GM21526 (cell line): Measurements from ENCODE around the gene ENTPD3.

Source experiments
- ATAC-seq: cut with Tn5 transposase; IDR thresholded peaks from one replicate; pipeline ENCODE4 v1.9.1; 2021; ENCODE audit warnings: moderate library complexity; ENCODE audit not compliant: unreplicated experiment, low FRiP score

ENTPD3 gene, protein sequence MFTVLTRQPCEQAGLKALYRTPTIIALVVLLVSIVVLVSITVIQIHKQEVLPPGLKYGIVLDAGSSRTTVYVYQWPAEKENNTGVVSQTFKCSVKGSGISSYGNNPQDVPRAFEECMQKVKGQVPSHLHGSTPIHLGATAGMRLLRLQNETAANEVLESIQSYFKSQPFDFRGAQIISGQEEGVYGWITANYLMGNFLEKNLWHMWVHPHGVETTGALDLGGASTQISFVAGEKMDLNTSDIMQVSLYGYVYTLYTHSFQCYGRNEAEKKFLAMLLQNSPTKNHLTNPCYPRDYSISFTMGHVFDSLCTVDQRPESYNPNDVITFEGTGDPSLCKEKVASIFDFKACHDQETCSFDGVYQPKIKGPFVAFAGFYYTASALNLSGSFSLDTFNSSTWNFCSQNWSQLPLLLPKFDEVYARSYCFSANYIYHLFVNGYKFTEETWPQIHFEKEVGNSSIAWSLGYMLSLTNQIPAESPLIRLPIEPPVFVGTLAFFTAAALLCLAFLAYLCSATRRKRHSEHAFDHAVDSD

DNA sequence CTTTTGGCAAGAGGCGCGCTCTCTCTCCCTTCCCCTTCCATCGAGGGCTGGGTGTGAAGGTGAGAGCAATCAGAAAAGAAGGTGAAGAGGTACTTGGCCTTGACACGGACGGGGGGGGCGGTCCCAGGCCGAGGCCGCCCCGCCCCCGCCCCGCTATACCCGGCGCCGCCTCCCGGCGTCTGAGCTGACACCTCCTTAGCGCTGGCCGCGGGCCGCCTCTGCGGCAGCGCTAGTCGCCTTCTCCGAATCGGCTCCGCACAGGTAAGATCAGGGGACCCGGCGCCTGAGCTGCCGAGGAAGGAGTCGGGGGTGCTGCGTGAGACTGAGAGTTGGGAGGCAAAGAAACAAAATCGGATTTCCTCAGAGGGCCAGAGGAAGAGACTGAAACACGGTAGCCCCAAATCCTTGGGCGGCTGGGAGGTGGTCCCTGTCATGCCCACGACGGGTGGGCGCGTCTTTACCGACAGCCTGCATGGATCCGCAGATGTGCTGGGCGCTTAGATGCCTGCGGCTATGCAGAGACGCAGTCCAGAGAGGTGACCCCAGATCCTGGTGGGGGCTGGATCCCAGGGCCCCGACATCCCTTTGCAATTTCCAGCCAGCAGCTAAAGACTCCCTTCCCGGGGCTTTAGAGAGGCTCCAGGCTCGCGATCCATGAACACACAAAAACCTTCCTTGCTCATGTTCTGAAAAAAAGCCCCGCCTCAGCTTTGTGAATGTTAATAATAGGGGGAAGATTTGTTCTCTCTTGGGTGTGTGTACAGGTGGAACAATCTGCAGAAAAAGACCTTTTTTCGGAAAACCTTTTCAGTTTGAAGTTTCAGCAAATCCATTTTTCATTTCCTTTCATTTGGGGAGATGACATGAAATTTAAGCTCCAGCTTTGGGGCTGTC, at the start of gene ENTPD3:
TSS of gene ENTPD3 (plus strand) at position 184 of the 894 bp plus-strand sequence. CDS start 874 bp downstream, outside the sequence.
- no peak for ATAC-seq

DNA sequence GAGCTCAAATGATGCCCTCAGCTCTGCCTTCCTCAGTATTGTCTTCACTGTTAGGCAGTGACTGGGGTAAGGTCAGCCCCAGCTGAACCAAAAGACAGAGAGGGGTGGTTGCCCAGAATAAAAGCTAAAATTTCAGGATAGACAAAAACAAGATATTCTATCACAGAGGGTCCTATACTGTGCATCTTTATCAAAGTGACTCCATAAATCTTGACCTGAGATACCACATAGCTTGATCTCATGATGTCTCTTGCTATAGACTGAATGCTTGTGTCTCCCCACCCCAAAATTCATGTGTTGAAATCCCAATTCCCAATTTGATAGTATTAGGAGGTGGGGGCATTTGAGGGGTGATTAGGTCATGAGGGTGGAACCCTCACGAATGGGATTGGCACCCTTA, 47.1 kb upstream of the ENTPD3 start:
- ATAC-seq = no peak

DNA sequence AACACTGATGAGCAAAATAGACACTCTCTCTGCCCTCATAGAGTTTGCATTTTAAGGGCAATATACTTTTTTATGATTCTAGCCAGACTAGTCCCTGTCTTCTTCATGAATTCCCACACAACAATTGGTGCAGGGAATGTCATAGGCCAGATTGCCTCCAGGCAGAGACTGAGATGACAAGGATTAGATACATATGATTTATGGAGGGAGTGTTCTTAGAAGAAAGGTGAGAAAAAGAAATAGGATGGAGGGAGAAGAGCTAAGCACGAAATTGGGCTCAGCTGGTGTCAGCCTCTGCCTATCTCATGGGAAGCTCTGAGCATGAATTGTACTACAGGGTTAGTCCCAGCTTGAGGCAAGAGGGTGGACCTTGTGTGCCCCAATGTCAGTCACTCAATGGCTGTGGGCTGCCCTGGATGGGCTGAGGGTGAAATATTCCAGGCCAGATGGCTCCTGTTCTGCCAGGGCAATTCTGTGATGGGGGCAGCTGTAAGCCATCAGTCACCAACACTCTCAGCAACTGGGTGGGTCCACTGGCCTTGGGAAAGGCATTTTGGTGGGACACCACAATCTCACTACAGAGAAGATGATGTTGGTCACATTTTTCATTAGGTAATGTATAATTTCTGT, 46.3 kb upstream of the ENTPD3 start:
- no peak for ATAC-seq

DNA sequence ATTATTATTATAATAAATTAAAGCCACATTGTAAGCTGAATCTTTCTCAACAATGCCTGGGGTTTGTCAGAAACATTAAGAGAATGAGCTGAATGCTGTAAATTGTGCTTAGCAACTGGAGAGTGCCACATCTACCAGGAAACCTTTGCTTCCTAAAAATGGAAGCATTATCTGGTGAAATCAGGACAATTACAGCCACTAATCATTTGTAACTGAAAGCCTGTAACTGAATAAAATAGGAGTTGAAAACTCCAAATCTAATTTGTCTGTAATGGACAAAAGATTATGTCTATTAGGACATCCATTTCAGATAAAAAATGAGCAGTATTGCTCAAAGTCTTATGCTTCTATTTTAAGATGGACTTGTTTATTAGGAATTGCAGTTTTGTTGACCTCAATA, 45.3 kb upstream of the ENTPD3 start:
- no peak for ATAC-seq

DNA sequence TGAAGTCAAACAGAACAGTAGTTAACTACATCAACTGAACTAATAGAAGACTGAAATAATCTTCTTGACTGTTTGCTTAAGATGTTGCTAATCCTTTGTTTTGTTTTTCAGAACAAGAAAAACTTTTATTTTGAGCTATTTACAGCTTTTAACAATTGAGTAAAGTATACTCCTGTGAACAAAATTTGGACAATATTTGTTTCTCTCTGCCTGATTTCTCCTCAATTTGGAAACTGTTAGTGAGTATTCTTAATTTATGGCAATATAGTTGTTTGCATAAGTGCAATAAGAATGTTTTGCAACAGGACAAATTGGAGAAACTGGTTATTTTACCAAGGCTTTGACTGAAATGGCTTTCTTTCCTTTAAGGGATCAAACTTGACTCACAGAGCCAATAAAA, 36.5 kb upstream of the ENTPD3 start:
- ATAC-seq = no peak

DNA sequence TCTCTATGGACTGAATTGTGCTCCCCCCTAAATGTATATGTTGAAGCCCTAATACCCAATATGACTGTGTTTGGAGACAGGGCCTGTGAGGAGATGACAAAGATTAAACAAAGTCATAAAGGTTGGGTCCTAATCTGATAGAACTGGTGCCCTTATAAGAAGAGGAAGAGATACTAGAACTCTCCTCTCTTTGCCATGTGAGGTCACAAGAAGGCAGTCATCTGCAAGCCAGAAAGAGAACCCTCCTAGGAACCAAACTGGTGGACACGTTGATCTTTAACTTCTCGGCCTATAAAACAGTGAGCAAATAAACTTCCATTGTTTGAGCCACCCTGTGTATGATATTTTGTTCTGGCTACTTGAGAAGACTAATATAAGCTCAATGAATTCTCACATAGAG, 31.6 kb upstream of the ENTPD3 start:
- ATAC-seq = no peak

DNA sequence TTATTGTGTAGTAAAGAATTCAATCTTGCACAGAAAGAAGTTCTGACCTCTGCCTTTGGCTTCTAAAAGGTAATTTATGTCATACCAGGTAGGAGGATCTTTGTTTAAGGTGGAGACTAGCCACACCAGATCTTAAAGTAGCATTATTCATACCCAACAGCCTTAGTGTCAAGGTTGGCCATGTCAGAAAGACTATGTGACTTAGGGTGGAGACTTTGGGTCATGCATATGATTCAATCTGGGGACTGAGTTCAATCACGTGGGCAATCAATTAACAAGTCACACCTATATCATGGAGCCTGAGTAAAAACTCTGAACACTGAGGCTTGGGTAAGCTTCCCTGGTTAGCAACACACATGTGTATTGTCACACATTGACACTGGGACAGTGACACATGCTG, 28.5 kb upstream of the ENTPD3 start:
- ATAC-seq = no peak

DNA sequence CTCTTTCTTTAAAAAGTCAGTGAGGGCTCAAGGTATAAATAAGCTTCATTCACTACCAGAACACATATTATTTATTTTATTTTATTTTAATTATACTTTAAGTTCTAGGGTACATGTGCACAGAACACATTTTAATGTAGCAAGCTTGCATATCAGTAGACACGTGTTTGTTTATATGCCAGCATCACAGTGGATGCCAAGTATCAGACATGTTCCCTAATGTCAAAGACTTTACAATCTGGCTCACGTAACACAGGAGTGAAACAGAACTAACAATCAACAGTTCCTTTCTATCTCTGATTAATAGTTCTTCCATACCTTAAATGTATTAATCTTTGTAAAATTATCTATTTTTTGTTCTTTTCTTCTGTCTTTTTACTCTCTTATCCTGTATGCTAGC, 23.3 kb upstream of the ENTPD3 start:
- ATAC-seq = no peak

DNA sequence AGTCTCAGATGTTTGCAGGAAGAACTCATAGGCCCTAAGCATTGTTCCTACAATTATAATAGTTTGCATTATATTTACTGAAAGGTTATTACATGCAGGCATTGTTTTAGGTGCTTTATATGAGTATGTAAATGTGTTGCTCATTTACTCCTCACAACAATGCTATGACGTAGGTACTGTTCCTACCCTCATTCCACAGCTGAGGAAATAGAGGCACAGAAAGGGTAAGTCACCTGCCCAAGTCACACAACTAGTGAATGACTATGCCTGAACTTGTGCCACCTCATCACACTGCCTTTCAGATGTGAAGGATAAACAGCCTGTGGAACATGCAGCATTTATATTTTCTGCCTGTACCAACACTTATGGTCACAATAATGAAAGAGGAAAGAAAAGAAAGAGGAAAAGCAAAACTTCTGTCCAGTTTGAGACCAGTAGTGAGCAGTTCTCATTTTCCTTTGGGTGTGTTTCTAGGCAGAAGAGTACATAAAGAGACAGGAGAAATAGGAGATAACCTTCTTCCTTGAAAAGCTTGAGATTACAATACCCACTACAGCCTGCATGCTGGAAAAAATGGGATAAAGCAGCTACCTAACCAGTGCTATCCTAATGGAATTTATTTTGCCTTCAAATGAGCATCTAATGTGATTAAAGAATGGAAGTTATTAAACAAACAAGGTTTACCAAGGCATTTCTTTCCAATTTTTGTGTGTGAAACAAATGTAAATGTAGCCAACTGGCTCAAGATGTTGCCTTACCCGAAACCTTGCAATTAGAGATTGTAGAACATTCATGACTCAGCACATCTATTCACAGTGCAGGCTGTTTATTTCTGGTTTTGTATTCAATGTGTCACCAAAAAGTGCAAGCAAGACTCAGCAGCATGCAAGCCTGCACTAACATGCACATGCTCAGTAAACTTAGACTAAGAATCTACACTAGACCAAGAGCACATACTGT, 20.5 kb upstream of the ENTPD3 start:
- no peak for ATAC-seq

DNA sequence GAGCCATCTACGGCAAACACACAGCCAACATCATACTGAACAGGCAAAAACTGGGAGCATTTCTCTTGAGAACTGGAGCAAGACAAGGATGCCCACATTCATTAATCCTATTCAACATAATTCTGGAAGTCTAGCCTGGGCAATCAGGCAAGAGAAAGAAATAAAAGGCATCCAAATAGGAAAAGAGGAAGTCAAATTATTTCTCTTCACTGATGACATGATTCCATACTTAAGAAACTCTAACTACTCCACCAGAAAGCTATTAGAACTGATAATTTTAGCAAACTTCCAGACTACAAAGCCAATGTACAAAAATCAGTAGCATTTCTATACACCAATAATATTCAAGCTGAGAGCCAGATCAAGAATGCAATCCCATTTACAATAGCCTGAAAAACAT, 17.3 kb upstream of the ENTPD3 start:
- no peak for ATAC-seq

DNA sequence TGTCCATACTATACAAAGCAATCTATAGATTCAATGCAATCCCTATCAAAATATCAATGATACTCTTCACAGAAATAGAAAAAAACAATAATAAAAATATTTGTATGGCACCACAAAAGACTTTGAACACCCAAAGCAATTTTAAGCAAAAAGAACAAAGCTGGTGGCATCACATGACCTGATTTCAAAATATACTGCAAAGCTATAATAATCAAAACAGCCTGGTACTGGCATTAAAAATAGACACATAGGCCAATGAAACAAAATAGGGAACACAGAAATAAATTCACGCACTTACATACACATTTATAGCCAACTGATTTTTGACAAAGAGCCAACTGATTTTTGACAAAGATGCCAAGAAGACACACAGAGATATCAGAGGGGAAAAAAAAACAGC, 9.2 kb upstream of the ENTPD3 start:
- no peak for ATAC-seq

DNA sequence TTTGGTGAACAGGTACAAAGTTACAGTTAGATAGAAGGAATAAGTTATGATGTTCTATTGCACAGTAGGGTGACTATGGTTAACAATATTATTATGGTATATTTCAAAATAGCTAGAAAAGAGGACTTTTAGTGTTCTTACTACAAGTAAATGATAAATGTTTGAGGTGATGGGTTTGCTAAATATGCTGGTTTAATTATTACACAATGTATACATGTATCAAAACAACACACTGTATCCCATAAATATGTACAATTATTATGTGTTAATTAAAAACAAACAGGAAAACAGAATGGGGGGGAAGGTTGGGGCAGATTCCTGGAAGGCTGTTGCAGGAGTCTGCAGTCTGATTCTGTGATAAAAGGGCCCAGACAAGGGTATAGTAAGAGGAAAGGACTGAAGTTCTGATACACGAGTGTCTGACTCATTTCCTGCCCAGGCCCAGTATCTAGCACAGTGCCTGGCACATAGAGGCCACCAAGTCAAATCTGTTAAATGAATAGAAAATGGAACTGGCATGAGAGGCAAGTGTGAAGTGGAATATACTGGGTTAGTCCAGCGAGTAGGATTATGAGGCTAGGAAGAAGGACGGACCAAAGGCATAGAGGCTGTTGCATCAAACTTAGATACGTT, 7.2 kb upstream of the ENTPD3 start:
- no peak for ATAC-seq

DNA sequence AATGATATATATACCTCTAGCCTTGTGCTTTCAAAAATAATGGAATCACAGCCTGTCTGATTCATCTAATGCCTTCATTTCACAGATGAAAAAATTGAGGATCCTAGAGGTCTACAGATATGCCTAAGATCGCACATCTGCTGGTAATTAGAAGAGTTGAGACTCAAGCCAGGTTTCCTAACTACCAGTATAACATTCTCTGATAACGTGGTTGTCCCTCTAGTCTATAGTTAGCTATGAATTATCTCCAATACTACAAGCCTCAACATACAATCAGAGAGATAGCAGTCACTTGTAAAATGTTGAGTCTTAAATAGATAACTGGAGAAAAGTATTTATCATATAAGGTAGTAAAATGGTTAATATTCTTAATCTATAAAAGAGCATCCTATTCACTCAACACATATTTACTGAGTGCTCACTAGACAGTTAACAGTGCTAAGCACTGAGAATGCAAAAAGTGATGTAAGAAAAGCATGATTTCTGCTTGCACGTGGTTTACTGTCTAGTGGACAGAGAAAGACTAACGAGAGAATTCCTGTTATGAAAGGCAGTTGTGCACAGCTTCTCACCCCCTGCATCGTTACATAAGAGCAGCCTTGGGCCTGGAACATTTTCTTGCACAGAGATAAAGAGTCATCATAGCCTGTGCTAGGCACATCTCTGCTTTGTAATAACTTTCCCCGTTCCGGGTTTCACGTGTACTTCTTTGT, 4.9 kb upstream of the ENTPD3 start:
- ATAC-seq = no peak

DNA sequence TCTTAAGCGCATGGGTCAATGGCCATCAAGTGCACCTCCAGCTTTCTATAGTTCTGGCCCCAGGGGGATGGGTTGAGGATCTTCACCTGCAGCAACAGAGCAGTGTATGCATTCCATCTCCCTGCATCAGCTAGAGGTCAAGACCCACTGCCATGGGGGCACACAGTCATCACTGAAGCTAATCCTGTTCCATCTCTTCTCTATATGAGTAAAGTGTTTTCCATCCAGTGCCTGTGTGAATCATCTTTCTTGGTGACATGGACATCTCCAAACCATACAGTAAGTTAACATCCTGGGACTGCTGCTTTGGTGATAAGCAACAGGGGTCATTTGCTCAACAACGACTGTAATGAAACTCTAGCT, 4.4 kb upstream of the ENTPD3 start:
- ATAC-seq = no peak

DNA sequence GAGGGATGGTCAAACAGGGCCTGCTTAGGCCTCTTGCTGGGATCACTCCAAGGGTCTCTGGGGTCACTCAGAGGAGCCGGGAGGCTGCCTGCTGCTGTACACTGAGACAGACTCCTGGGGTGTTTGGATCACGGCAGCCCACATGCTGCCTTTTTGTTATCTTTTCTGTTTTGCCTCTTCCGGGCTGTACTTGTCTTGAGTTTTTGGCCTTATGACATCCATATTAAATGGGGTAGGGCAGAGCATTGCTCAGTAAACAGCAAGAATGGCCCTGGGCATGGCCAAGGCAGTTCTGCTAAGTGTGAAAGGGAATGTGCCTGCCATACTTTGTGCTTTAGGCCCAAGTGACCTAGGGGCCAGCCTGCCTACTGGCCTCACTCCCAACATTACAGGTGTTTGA, 771 bp upstream of the ENTPD3 start:
- ATAC-seq = no peak

DNA sequence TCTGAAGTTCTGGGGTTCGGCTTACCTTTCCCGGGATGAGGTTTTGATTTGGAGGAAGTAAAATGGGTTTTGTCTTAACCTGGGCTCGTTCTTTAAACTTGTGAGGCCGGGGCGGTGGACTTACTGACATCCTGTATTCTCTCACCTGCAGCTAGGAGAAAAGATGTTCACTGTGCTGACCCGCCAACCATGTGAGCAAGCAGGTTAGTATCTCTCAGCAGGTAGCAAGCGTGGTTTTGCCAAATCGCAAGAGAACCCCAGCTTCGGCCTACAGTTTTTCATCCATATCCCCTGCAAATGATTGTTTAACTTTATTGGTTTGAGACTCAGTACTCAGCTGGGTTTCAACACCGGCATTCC, 891 bp downstream of the ENTPD3 start:
- ATAC-seq = no peak

DNA sequence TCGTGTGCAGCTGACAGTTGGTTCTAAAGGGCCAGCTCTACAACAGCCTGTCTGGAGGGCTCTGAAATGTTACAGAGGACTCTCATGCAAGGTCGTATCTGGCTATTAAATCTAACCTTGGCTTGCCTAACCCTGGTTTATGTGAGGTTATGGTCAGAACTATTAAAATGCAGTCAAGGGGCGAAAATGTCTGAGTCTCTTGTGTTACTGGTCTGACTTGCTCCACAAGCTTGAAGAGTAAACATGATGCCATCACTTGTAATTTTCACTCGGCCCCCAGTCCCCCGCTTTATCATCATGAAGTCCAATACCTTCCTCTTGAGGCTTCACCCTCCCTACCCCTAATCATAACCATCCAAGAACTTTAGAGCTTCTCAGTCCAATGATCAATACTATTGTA, 9.4 kb downstream of the ENTPD3 start:
- ATAC-seq = no peak

DNA sequence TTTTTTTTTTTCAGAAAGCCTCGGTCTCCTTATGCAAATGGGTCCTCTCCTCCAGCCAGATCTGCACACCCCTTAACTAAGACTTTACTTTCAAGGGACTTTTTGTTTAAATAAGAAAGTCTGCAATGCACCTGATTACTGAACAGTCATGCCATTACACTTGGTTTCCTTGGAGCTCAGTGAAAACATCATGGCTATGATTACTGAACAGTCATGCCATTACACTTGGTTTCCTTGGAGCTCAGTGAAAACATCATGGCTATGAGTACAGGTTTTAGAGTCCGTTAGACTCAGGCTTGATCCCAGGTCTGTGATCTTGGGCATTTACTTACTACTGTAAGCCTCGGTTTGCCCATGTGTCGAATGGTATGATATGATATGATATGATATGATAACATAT, 10.1 kb downstream of the ENTPD3 start:
- no peak for ATAC-seq

DNA sequence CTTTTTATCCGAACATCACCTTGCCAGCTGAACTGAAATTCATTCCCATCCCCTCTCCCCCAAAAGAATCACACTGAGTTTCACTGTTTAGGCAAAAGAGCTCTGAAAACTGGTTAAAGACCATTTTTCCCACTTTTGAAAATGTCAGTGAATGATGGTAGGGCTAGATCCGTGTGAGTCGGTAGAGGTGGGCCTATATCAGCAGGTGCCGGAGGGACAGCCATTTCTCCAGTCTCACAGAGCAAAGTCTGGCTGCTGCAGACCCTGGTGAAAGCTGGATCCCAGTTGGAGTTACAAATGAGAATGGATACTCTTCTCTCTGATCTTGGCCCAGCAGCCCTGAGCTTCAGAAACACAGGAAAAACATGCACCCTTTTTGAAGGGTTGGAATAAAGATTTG, 10.9 kb downstream of the ENTPD3 start:
- no peak for ATAC-seq
